SKM-1 (cell line): ENCODE measurements around the gene TNP2.

Experiments used
- DNase-seq: peaks from one replicate; lab custom pipeline; 2025; ENCODE audit not compliant: unreplicated experiment; lab: John Stamatoyannopoulos, UW

TNP2 gene

GRCh38 chr16:11278681-11279628 is 9.8 kb upstream of the TNP2 start:
- peak; percentile 37 for DNase-seq

GRCh38 chr16:11277607-11278337 is 8.6 kb upstream of the TNP2 start:
- no peak for DNase-seq

GRCh38 chr16:11276896-11277593 is 7.9 kb upstream of the TNP2 start:
- no peak for DNase-seq

- DNase-seq = no peak
Measured at GRCh38 chr16:11276143-11276895, 7.2 kb upstream of the TNP2 start, which contains the start of gene PRM2. TSS of gene PRM2 (minus strand) at chr16:11276480. CDS start at chr16:11276370, 110 bp downstream.

GRCh38 chr16:11274964-11275363 is 5.8 kb upstream of the TNP2 start:
- DNase-seq = no peak

- no peak for DNase-seq
Measured at GRCh38 chr16:11273721-11274324, 4.7 kb upstream of the TNP2 start.

- no peak for DNase-seq
Measured at GRCh38 chr16:11272921-11273720, 4.0 kb upstream of the TNP2 start, which contains the start of gene PRM3. TSS of gene PRM3 (minus strand) at chr16:11273629. CDS start at chr16:11273595, 34 bp downstream.

- no peak for DNase-seq
Measured at GRCh38 chr16:11272484-11272883, 3.4 kb upstream of the TNP2 start.

GRCh38 chr16:11271610-11272009 is 2.5 kb upstream of the TNP2 start:
- DNase-seq = no peak

- no peak for DNase-seq
Measured at GRCh38 chr16:11270602-11271162, 1.6 kb upstream of the TNP2 start.

- no peak for DNase-seq
Measured at GRCh38 chr16:11265124-11265523, 4.0 kb downstream of the TNP2 start.

- DNase-seq = peak; percentile 43
Measured at GRCh38 chr16:11264155-11264832, 4.8 kb downstream of the TNP2 start.

GRCh38 chr16:11263737-11264136 is 5.4 kb downstream of the TNP2 start:
- no peak for DNase-seq

GRCh38 chr16:11262915-11263314 is 6.2 kb downstream of the TNP2 start:
- no peak for DNase-seq

- no peak for DNase-seq
Measured at GRCh38 chr16:11260596-11260966, 8.5 kb downstream of the TNP2 start.

- DNase-seq = no peak
Measured at GRCh38 chr16:11259655-11260595, 9.2 kb downstream of the TNP2 start.
